ENCODE data around the gene TMEM171.

Gene TMEM171

GRCh38 chr5:73152411-73153388, 32.3 kb downstream of the TMEM171 start:
- no peak for DNase-seq

- DNase-seq, result no peak
Measured at GRCh38 chr5:73153513-73153912, 33.1 kb downstream of the TMEM171 start.

- no peak for DNase-seq
Measured at GRCh38 chr5:73154208-73155006, 34.0 kb downstream of the TMEM171 start.

GRCh38 chr5:73155271-73156222, 35.2 kb downstream of the TMEM171 start:
- DNase-seq, result no peak

GRCh38 chr5:73157414-73158303, 37.3 kb downstream of the TMEM171 start:
- no peak for DNase-seq

GRCh38 chr5:73158313-73158712, 37.9 kb downstream of the TMEM171 start:
- DNase-seq, result no peak

GRCh38 chr5:73160239-73160671, 39.9 kb downstream of the TMEM171 start:
- no peak for DNase-seq

GRCh38 chr5:73170522-73170921, 50.1 kb downstream of the TMEM171 start:
- DNase-seq, result no peak

GRCh38 chr5:73171495-73171894, 51.1 kb downstream of the TMEM171 start:
- DNase-seq, result no peak

- no peak for DNase-seq
Measured at GRCh38 chr5:73172951-73173350, 52.6 kb downstream of the TMEM171 start, which contains the start of gene TMEM174. Gene TMEM174 (plus strand): TSS chr5:73173193. CDS start chr5:73173244, 51 bp downstream.

GRCh38 chr5:73174100-73174815, 53.9 kb downstream of the TMEM171 start:
- no peak for DNase-seq

- DNase-seq, result no peak
Measured at GRCh38 chr5:73176250-73176649, 55.9 kb downstream of the TMEM171 start.

GRCh38 chr5:73178265-73178664, 57.9 kb downstream of the TMEM171 start:
- DNase-seq, result no peak

- DNase-seq, result no peak
Measured at GRCh38 chr5:73179730-73180129, 59.4 kb downstream of the TMEM171 start.

GRCh38 chr5:73180566-73180965, 60.2 kb downstream of the TMEM171 start:
- no peak for DNase-seq
